Thyroid gland (tissue), 4 donors: ENCODE data around the gene DIRAS2.

ENCODE experiments used
- CTCF ChIP-seq, 6 experiments: fragments of 200-600 bp in 3 of 6; fragments of 450-650 bp in 3 of 6; sonication (generic) in 3 of 6; IDR thresholded peaks; one replicate each; pipeline ENCODE4 v1.5.1; 2016 to 2019; ENCODE audit warnings: antibody characterized with exemption in 6 of 6, mild to moderate bottlenecking in 2 of 6, inconsistent platforms in 1 of 6, moderate library complexity in 1 of 6
- POLR2A ChIP-seq, 2 donors: fragments of 450-650 bp; IDR thresholded peaks; one replicate each; pipeline ENCODE4 v1.6.1; 2017; ENCODE audit warnings: antibody characterized with exemption in 2 of 2, mild to moderate bottlenecking in 2 of 2, moderate library complexity in 1 of 2

- TF ChIP-seq POLR2A (IDR thresholded peaks at IDR 0.05) (no peak), CTCF (IDR thresholded peaks at IDR 0.05) (no peak)
These were observed 16.2 kb upstream of the DIRAS2 start for GRCh38 chr9:90658783-90659182.
